ENCODE data around the gene INAFM1.
"Not testable (repeated sequence)": the region's sequence is repeated elsewhere in the genome, so short reads cannot be mapped to it uniquely, and the experiment has no call there.

The INAFM1 gene

GRCh38 chr19:47247308-47247990, 27.2 kb upstream of the INAFM1 start:
- peak; percentile 96 for TF ChIP-seq CTCF (conservative IDR thresholded peaks at IDR 0.05; ENCODE audit: low read depth, low read length)
- no peaks in the 10 kb centered on the region for H4K20me1 ChIP-seq (ENCODE audit: insufficient read depth)
- H3K9ac ChIP-seq: no peak overlapping the region
- no peak overlapping the region for H3K4me3 ChIP-seq (IDR thresholded peaks at IDR 0.05; ENCODE audit: insufficient read depth, low read depth, low read length)
- H3K4me2 ChIP-seq: no peak overlapping the region
- H3K27ac ChIP-seq: no peak overlapping the region
- no peaks in the 10 kb centered on the region for H3K79me2 ChIP-seq (ENCODE audit: insufficient read depth, low read depth)
- no peaks in the 10 kb centered on the region for H3K36me3 ChIP-seq (ENCODE audit: insufficient read depth)
- no peak overlapping the region for H2AFZ ChIP-seq (ENCODE audit: low read depth)
- peaks cover 18% of the 10 kb centered on the region for H3K4me1 ChIP-seq (ENCODE audit: low read depth, poor library complexity, severe bottlenecking)
- no peaks in the 10 kb centered on the region for H3K27me3 ChIP-seq (ENCODE audit: insufficient read depth, low read depth)

GRCh38 chr19:47253016-47253415, 21.7 kb upstream of the INAFM1 start:
- H3K4me1 ChIP-seq (ENCODE audit: low read depth, poor library complexity, severe bottlenecking); H3K79me2 ChIP-seq (ENCODE audit: insufficient read depth, low read depth); H3K4me2 ChIP-seq; H2AFZ ChIP-seq (ENCODE audit: low read depth); H3K36me3 ChIP-seq (ENCODE audit: insufficient read depth); H3K4me3 ChIP-seq (IDR thresholded peaks at IDR 0.05; ENCODE audit: insufficient read depth, low read depth, low read length); H3K9ac ChIP-seq; H3K27ac ChIP-seq; H3K27me3 ChIP-seq (ENCODE audit: insufficient read depth, low read depth); H4K20me1 ChIP-seq (ENCODE audit: insufficient read depth): not testable (repeated sequence)

DNA sequence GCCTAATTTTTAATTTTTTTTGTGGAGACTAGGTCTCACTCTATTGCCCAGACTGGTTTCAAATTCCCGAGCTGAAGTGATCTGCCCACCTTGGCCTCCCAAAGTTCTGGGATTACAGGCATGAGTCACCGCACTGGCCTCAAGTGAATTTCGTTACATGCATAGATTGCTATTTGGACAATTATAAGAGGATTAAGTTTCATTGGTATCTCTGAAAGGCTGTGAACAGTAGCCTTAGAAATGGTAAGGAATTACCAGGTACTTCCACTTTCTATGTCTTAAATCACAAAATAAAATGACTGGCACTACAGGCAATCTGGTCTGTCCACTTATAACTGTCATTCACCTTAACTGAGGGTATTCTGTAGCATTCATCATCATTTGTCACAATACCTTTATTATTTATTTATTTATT, 21.2 kb upstream of the INAFM1 start:
- TF ChIP-seq CTCF (conservative IDR thresholded peaks at IDR 0.05; ENCODE audit: low read depth, low read length): no peak
- H3K27me3 ChIP-seq (ENCODE audit: insufficient read depth, low read depth): 0 out of 2 replicates have a peak, but pooled peaks cover 3% of the 10 kb centered on the region
- H3K4me3 ChIP-seq (IDR thresholded peaks at IDR 0.05; ENCODE audit: insufficient read depth, low read depth, low read length): no peak overlapping the region
- H3K79me2 ChIP-seq (ENCODE audit: insufficient read depth, low read depth): 0 out of 2 replicates have a peak, but pooled peaks cover under 1% of the 10 kb centered on the region
- no peak overlapping the region for H3K4me2 ChIP-seq
- H4K20me1 ChIP-seq (ENCODE audit: insufficient read depth): no peaks in the 10 kb centered on the region
- H3K27ac ChIP-seq: no peak overlapping the region
- peaks cover 14% of the 10 kb centered on the region for H3K4me1 ChIP-seq (ENCODE audit: low read depth, poor library complexity, severe bottlenecking)
- no peaks in the 10 kb centered on the region for H3K36me3 ChIP-seq (ENCODE audit: insufficient read depth)
- H2AFZ ChIP-seq (ENCODE audit: low read depth): no peak overlapping the region
- H3K9ac ChIP-seq: no peak overlapping the region

DNA sequence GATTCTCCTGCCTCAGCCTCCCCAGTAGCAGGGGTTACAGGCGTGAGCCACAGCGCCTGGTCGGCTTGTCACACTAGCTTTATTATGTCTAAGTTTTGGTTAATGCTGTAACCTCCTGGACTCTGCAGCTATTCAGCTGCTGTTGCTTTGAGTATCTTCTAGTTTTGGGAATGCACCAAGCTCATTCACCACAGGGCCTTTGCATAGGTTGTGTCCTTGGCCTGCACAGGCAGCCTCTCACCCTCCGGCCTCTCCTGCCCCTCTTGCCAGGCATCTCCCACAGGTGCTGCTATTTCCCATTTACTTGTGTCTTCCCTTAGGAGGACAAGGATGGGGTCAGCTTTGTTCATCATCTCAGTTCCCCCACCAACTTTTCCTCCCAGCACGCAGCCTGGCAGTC, 20.7 kb upstream of the INAFM1 start:
- Histone ChIP-seq H3K4me3 (IDR thresholded peaks at IDR 0.05; ENCODE audit: insufficient read depth, low read depth, low read length) (no peak overlapping the region), H3K27me3 (ENCODE audit: insufficient read depth, low read depth) (0 out of 2 replicates have a peak, but pooled peaks cover 3% of the 10 kb centered on the region), H3K4me1 (ENCODE audit: low read depth, poor library complexity, severe bottlenecking) (peaks cover 15% of the 10 kb centered on the region), H3K4me2 (no peak overlapping the region), H3K27ac (no peak overlapping the region), H3K36me3 (ENCODE audit: insufficient read depth) (no peaks in the 10 kb centered on the region), H2AFZ (ENCODE audit: low read depth) (no peak overlapping the region), H3K9ac (no peak overlapping the region), H4K20me1 (ENCODE audit: insufficient read depth) (no peaks in the 10 kb centered on the region), H3K79me2 (ENCODE audit: insufficient read depth, low read depth) (0 out of 2 replicates have a peak, but pooled peaks cover 5% of the 10 kb centered on the region)
- TF ChIP-seq CTCF (conservative IDR thresholded peaks at IDR 0.05; ENCODE audit: low read depth, low read length): no peak
